Measurements from ENCODE around the gene MRPL10.

Gene MRPL10

GRCh38 chr17:47855737-47856136 is 24.4 kb upstream of the MRPL10 start:
- Histone ChIP-seq H3K27ac (replicated peaks) (no peak overlapping the region), H3K27me3 (ENCODE audit: insufficient read depth, poor library complexity, severe bottlenecking) (peaks cover 43% of the 10 kb centered on the region), H3K4me3 (replicated peaks; ENCODE audit: insufficient read depth, low read length) (no peak overlapping the region)
- TF ChIP-seq CTCF (IDR thresholded peaks at IDR 0.05; ENCODE audit: insufficient read depth, low read length) (no peak), GABPA (IDR thresholded peaks at IDR 0.05; ENCODE audit: low read depth) (no peak), REST (IDR thresholded peaks at IDR 0.05; ENCODE audit: insufficient replicate concordance, low read depth) (no peak), POLR2AphosphoS5 (IDR thresholded peaks at IDR 0.05; ENCODE audit: low read depth) (no peak), SPI1 (IDR thresholded peaks at IDR 0.05; ENCODE audit: borderline replicate concordance, low read depth) (no peak)
- no peak for DNase-seq (ENCODE audit: low read depth in 1 of 2, low spot score in 1 of 2)

GRCh38 chr17:47853616-47854015 is 22.3 kb upstream of the MRPL10 start:
- no peak for TF ChIP-seq REST (IDR thresholded peaks at IDR 0.05; ENCODE audit: insufficient replicate concordance, low read depth)
- TF ChIP-seq GABPA (IDR thresholded peaks at IDR 0.05; ENCODE audit: low read depth) = no peak
- TF ChIP-seq POLR2AphosphoS5 (IDR thresholded peaks at IDR 0.05; ENCODE audit: low read depth) = no peak
- no peak for DNase-seq (ENCODE audit: low read depth in 1 of 2, low spot score in 1 of 2)
- peaks cover 62% of the 10 kb centered on the region for H3K27me3 ChIP-seq (ENCODE audit: insufficient read depth, poor library complexity, severe bottlenecking)

GRCh38 chr17:47852113-47852949 is 21.0 kb upstream of the MRPL10 start:
- DNase-seq (ENCODE audit: low read depth in 1 of 2, low spot score in 1 of 2) = no peak
- TF ChIP-seq REST (IDR thresholded peaks at IDR 0.05; ENCODE audit: insufficient replicate concordance, low read depth) = no peak
- no peak for TF ChIP-seq POLR2AphosphoS5 (IDR thresholded peaks at IDR 0.05; ENCODE audit: low read depth)
- H3K27me3 ChIP-seq (ENCODE audit: insufficient read depth, poor library complexity, severe bottlenecking) = peaks cover 75% of the 10 kb centered on the region
- H3K27ac ChIP-seq (replicated peaks) = no peak overlapping the region
- H3K4me3 ChIP-seq (replicated peaks; ENCODE audit: insufficient read depth, low read length) = no peak overlapping the region

More at GRCh38 chr17:47853616-47854015, 22.3 kb upstream of the MRPL10 start:
- Histone ChIP-seq H3K27ac (replicated peaks) (no peak overlapping the region), H3K4me3 (replicated peaks; ENCODE audit: insufficient read depth, low read length) (no peak overlapping the region)

- Histone ChIP-seq H3K4me3 (replicated peaks; ENCODE audit: insufficient read depth, low read length) (no peak overlapping the region), H3K27ac (replicated peaks) (no peak overlapping the region), H3K27me3 (ENCODE audit: insufficient read depth, poor library complexity, severe bottlenecking) (peaks cover 81% of the 10 kb centered on the region)
- TF ChIP-seq CTCF (IDR thresholded peaks at IDR 0.05; ENCODE audit: insufficient read depth, low read length) (no peak), SPI1 (IDR thresholded peaks at IDR 0.05; ENCODE audit: borderline replicate concordance, low read depth) (no peak), POLR2AphosphoS5 (IDR thresholded peaks at IDR 0.05; ENCODE audit: low read depth) (no peak), REST (IDR thresholded peaks at IDR 0.05; ENCODE audit: insufficient replicate concordance, low read depth) (no peak), GABPA (IDR thresholded peaks at IDR 0.05; ENCODE audit: low read depth) (no peak)
- no peak for DNase-seq (ENCODE audit: low read depth in 1 of 2, low spot score in 1 of 2)
These were observed 20.4 kb upstream of the MRPL10 start for GRCh38 chr17:47851764-47852112.
